GM19397 (cell line): Measurements from ENCODE around the gene VWDE.

Experiments used
- ATAC-seq: cut with Tn5 transposase; IDR thresholded peaks from one replicate; pipeline ENCODE4 v1.9.1; 2021; ENCODE audit warnings: mild to moderate bottlenecking, moderate library complexity; ENCODE audit not compliant: unreplicated experiment

The VWDE gene

DNA sequence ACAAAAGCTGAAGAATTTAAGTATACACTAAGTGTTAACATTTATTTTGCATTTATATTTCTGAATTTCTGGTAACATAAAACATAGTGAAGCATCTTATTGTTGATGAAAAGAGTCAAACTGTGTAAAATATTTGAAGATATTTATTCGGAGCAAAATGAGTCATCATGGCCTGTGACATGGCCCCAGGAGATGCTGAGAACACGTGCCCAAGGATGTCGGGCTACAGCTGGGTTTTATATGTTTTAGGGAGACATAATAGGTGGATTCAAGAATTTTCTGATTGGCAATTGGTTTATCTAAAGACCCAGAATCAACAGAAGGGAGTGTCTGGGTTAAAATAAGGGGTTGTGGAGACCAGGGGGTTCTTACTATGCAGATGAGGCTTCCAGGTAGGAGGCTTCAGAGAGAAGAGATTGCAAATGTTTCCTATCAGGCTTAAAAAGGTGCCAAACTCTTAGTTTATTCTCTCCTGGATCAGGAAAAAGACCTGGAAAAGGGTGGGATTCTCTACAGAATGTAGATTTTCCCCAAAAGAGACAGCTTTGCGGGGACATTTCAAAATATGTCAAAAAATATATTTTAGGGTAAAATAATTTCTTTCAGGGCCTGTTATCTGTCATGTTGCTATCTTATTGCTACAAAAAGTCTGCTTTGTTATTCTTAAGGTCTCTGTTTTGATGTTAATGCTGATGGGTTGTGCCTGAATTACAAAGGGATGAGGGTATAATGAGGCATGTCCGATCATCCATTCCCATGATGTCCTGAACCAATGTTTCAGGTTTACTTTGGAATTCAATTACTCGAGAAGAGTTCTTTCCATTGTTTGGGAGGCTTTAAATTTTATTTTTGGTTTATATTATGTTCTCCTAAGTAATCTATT, 74.5 kb downstream of the VWDE start:
- no peak for ATAC-seq

DNA sequence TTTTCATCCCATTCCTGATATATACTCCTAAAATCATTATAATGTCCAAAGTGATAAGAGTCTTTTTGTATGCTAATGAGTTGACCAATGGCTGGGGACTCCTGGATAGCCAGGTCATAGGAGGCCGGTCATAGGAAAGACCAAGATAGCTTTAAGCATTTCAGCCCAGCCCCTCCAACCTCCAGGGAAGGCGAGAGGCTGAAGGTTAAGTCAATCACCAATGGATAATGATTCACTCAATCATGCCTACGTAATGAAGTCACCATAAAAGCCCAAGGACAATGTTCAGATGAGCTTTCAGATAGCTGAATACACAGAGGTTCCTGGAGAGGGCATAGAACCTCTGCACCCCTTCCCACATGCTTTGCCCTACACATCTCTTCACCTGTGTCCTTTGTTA, 75.7 kb downstream of the VWDE start:
- ATAC-seq = no peak

DNA sequence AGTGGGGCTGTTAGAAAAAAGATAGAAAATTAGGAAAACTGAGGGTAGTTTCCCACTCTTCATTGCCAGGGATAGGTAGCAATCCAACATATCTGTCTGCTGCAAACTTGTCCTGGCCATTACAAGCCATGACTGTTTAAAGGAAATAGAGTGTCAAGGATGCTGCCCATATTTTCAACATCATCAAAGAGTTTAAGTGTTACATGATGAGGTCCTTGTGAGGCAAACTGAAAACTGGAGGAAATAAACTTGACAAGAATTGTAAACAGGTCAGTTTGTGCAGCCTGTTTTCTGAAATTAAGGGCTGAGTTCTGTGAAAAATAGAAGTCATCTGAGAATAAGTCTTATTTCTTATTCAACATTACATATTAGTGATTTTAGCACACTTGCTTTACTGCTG, 78.0 kb downstream of the VWDE start:
- ATAC-seq = no peak

DNA sequence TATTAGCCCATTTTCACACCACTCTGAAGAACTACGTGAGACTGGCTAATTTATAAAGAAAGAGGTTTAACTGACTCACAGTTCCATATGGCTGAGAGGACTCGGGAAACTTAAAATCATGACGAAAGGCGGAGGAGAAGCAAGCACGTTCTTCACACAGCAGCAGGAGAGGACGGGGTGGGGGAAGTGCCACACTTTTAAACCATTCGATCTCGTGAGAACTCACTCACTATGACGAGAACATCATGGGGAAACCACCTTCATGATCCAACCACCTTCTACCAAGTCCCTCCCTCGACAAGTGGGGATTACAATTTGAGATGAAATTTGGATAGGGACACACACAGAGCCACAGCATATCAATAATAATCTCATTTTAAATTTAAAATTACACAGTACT, 80.2 kb downstream of the VWDE start:
- no peak for ATAC-seq

DNA sequence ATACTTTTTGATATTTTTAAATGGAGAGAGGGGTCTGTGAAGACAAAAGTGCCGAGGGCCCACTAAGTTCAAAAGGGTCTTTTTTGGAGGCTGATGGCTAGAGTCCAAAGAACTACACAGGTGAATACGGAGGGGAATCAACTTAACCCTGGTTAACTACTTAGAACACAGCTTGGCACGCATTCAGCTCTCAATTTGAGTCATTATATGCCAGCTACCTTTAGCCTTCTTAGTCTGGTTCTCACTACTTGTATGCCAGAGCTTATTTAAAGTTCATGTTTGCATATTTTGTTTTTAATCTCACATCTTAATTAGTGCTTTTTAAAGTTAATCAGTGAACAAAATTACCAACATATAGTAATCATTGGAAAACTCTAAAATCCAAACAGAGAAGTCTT, 80.8 kb downstream of the VWDE start:
- no peak for ATAC-seq

DNA sequence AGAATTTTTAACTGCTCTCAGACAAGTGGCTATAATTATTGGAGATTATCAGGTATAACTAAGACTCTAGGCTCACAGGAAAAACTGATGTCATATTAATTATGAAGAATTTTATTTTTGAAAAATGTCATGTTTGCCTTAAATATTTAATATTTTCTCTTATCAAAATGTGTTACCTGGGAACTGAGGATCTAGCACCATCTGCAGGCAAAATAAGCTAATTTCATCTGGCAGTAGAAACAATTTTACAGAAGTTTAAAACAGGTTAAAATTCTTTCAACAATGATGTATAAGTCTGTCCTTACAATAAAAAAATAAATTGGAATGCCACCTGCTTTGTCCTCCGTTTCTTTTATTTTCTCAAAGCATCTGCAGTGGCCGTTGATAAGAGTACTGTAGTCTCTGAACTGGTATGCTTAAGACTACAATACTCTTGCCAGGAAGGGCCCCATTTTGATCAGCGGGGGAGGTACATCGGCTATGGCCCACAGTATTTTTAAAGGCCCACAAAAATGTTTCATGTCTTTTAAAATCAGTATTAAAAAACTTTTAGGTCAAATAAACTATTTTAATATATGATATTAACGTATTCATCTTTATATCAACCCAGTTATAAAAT, 81.3 kb downstream of the VWDE start:
- no peak for ATAC-seq

DNA sequence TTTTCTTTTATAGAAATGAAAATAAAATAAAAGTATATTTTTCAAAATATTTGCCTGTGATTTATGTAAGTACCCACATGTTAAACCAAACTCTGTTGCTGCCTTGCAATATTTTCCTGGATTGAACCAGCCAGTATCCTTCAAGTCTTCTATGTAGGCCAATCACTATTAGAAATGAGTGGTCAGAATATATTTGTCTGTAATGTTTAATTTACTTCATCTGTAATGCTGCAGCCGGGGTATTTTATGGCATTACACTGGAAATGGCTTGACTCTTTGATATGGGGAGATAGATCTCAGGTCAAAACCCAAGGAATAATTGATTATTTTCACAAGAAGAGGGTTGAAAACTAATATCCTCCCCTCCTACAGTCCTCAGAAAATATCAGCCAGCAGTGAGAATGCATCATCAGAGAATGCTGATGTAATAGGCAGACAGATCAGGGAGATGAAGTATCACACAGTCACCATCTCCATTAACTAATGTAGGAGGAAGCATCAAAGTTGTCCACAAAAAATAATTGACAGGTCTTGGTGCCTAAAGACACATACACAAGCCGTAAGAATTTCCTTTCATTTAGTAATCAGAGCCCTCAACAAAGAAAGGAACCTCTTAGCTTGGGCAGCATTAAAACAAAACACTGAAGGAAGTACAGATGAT, 82.5 kb downstream of the VWDE start:
- no peak for ATAC-seq

DNA sequence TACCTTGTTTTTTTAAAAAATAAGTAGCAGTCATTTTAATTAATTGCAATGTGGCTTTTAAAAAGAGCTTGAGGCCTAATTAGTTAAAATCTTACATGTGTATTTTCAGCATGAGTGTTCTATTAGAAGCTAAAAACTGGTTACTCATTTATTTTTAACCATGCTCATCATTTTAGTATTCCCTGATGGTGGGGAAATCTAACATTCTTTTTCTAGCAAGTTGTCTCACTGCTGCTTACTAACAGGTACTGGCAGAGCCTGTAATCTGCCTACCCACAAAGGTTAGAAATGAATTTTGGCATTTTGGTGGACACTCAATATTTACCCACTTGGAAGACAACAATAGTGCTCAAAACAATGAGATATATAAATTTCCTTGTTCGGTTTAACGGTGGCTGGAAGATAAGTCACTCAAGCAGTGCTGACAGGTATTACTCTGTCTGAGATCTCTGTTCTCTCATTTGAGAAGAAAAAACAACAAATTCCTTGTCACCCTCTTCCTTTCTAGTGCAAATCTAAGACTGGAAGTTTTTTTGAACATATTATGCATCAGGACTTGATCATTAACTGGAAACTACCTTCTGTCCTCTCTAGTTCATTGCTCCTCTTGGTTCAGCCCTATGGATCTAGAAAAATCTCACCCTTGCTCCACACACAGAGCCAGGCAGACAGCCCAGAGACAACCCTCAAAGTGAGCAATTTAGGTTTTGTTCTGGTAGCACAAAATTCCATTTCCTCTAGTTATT, 83.3 kb downstream of the VWDE start:
- no peak for ATAC-seq

DNA sequence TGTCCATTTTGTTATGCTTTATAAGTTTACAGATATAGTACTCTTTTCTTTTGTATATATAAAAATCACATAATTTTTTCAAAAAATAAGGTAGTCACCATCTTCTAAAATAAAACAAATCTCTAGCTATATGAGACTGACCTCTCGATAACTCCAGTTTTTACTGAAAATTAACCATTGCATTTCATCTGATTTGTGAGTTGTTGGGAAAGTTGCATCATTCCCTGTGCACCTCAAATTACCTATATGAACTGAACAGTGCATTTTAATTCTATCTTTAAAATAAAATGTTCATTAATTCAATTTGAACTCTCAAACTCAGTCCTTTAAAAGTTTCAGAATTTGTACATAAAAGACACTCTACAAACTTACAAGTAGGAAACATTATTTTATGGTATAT, 86.0 kb downstream of the VWDE start:
- no peak for ATAC-seq

DNA sequence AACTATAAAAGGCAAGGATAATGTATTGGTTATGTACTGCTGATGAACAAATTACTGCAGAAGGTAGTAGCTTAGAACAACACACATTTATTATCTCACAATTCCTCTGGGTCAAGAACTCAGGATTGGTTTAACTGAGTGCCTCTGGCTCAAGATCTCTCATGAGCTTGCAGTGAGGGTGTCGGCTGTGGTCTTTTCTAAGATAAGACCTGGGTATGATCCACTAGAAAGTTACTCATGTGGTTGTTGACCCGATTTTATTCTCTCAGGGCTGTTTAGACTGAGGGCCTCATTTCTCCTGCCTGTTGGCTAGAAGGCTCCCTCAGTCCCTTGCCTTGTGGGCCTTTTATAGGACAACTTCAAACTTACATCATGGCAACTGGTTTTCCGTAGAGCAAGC, 86.7 kb downstream of the VWDE start:
- no peak for ATAC-seq

DNA sequence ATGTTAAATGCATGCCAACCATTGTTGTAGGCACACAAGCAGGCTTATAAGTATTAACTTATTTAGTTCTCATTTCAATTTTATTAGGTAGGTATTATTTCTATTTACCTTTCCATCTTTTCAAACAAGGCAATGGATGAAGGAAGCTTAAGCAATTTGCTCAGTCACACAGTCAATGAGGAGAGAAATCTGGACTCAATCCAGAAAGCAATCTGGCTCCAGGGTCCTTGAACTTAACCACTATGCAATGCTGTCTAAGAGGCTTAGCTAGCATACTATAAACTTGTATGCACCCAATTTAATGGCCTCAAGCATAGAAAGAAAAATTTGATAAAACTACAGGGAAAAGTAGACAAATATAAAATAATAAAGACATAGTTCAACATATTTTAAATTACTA, 88.6 kb downstream of the VWDE start:
- no peak for ATAC-seq

DNA sequence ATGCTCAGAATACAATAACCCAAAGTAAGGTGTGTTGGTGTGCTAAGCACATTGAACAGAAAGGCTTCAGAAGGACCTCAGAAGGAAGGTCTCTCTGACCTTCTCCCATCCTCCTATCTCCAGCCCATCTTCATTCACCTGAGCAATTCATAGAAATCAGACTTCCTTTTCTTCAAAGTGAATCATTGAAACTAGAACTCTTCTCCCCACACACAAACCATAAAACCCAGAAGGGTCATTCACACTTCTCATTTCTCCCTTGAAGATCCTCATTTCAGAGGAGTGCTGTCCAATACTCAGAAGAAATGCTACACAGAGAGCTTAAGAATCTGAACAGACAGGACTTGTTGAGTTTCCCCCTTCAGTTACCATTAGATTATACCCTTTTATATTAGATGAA, 89.5 kb downstream of the VWDE start:
- no peak for ATAC-seq

DNA sequence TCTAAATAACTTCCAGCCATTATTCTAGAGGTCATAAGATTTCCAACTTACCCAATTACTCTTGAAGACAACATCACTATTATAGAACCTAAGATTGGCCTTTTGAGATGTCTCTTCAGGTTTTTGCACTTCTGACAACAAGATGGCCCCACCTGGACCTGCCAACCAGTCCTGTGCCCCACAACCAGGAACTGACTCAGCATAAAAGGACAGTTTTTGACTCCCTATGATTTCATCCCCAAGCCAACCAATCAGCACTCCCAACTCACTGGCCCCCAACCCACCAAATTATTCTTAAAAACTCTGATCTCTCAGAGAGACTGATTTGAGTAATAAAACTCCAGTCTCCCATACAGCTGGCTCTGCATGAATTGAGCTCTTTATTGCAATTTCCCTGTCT, 98.2 kb downstream of the VWDE start:
- no peak for ATAC-seq

DNA sequence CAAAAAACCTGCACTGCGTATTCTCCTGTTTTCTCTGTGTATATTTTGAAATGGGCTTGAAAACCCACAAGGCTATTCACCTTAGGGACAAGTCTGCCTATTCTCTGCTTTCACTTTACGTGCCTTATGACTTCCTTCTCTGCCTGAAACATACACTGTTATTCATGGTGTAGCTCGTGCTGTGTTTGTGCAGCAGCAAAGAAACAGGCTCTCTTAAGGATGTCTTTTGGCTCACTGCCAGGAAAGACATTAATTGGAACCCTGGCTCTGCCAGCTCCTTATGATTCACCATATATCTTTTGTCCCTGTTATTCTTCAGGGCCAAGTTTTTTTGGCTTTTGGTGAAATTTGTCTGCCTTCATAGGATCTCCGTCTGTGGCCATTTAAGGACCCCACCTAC, 100.2 kb downstream of the VWDE start:
- ATAC-seq = no peak

DNA sequence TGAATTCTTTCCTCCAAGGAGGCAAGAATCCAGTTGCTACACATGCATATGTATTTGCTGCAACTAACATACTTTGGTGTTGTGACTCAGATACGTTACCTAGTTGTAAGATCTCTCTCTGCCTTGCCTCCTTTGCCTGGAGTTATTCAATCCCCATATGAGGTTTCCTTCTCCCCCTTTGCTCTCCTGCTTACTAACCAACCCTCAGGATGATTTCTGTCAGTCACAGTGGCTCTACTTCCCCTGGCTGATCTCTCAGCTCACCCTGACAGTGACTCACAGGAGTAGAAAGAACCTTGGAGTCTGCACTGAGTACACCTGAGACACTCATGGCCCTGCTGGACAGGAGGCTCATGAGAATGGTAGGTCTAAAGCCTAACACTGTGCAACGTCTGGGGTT, 100.6 kb downstream of the VWDE start:
- no peak for ATAC-seq

DNA sequence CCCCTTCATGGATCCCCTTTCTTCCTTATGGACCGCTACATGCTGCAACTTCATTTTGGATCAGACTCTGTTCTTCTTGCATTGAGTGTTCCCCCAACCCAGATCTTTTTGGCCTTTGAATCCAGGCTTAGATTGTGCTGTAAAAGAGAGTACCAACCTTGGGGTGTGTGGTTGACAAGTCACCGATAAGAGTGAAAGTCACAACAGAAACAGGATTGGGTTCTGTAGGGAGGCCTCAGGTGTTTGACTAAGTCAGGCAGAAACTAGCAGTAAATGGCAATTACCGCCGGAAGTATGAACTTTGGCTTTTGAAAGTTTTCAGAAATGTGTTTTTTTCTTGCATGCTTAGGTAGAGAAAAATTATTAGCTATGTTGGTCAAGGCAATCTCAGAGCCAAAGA, 103.2 kb downstream of the VWDE start:
- no peak for ATAC-seq

DNA sequence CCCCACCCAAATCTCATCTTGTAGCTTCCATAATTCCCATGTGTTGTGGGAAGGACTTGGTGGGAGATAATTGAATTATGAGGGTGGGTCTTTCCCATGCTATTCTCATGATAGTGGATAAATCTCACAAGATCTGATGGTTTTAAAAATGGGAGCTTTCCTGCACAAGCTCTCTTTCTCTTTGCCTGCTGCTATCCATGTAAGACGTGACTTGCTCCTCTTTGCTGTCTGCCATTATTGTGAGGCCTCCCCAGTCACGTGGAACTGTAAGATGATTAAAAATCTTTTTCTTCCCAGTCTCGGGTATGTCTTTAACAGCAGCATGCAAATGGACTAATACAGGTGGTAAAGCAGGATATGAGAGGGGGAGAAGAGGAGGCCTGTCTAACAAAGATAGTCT, 104.3 kb downstream of the VWDE start:
- no peak for ATAC-seq

DNA sequence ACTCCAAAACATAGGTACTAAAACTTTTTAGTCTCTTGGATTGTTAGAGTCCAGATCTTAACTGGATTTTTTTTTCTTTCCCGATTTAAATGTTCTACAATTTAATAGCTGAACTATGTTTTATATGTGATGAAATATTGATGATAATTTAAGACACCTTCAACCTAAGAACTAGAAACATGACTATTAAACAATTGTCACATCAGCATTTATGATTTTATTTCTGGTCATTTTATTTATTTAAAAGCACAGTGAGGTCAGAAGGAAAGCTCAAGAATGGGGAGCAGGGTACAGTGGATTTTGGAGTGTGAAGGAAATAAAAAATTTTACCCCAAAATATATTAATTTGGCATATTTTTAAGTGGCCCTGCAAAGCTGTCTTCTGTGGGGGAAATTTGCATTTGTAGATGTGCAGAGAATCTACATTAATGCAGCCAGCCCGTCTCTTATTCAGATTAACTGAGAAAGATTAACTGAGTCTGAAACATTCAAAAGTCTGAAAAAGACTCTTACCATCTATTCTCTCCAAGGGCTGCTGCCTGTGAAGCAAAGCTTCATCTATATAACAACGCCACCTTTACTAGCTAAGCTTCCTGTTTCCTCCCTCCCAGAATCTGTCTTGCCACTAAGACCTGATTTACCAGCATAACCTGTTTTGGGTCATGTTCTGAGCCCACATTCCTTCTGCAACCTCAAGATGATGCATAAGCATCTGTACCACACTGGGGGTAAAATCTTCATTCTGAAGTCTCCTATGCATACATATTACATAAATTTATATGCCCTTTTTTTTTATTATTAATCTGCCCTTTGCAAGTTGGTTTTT, 106.2 kb downstream of the VWDE start:
- no peak for ATAC-seq

DNA sequence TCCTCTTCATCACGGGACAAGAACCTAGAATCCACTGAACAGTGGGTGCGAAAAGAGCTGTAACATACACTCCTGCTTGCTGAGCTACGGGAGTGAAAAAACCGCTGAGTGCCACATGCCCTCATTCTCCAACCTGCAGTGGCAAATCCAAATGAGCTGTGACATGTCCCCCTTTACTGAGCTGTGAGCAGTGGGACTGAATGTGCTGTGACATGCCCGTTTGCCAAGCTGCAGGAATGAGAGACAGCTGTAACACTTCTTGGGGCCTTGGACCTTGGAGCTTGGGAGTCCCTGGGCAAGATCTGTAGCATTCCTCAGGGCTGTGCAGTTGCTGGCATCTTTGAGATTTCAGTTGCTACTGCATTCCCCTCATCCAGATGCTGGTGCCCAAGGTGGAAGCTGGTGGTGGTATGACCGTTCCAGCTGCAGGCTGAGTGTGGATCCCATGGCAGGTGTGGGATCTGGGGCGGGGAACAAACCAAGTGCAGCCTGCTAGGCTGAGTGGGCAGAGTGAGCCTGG, 107.6 kb downstream of the VWDE start:
- no peak for ATAC-seq

DNA sequence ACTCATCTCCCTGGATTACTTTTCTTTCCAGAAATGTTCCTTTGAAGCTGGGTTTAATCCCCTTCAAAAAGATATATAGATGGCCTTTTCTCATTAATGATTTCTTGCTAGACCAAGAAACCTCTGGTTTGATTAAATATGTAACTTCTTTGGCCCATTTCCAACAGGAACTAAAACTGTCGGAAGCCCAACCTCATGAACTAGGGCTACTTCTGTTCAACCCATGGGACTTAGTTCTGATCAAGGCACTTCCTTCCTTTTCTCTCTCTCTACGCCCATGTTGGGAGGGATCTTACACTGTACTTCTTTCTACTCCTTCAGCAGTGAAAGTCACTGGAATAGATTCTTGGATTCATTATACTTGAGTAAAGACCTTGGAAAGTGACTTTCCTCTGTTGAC, 109.0 kb downstream of the VWDE start:
- no peak for ATAC-seq
